ENCODE results near the gene CD200.

CD200 gene

GRCh38 chr3:112333002-112333380 lies at the start of gene CD200:
TSS of gene CD200 (plus strand) at chr3:112333156. CDS start at chr3:112333213, 57 bp downstream.
- DNase-seq, result peak; percentile 39

- DNase-seq, result no peak
Measured at GRCh38 chr3:112289011-112289410, 43.9 kb upstream of the CD200 start.

GRCh38 chr3:112293368-112294321 lies 39.3 kb upstream of the CD200 start, which contains the start of gene SLC9C1:
TSS of gene SLC9C1 (minus strand) at chr3:112294216. CDS start at chr3:112286791, 7,425 bp downstream.
- peak; percentile 66 for DNase-seq

GRCh38 chr3:112297714-112298113 lies 35.2 kb upstream of the CD200 start:
- no peak for DNase-seq

GRCh38 chr3:112298781-112299180 lies 34.2 kb upstream of the CD200 start:
- DNase-seq, result no peak

GRCh38 chr3:112302150-112302830 lies 30.7 kb upstream of the CD200 start:
- DNase-seq, result peak; percentile 4

GRCh38 chr3:112302881-112303763 lies 29.8 kb upstream of the CD200 start:
- DNase-seq, result peak; percentile 9

GRCh38 chr3:112303764-112304325 lies 29.1 kb upstream of the CD200 start:
- peak; percentile 30 for DNase-seq

GRCh38 chr3:112304611-112305010 lies 28.3 kb upstream of the CD200 start:
- no peak for DNase-seq

GRCh38 chr3:112306825-112307224 lies 26.1 kb upstream of the CD200 start:
- DNase-seq, result no peak

- no peak for DNase-seq
Measured at GRCh38 chr3:112307557-112307956, 25.4 kb upstream of the CD200 start.

GRCh38 chr3:112308151-112308911 lies 24.6 kb upstream of the CD200 start:
- DNase-seq, result peak; percentile 15

- DNase-seq, result no peak
Measured at GRCh38 chr3:112314649-112315048, 18.3 kb upstream of the CD200 start.

GRCh38 chr3:112315791-112316190 lies 17.2 kb upstream of the CD200 start:
- DNase-seq, result no peak

- no peak for DNase-seq
Measured at GRCh38 chr3:112319516-112320276, 13.3 kb upstream of the CD200 start.

- no peak for DNase-seq
Measured at GRCh38 chr3:112320691-112321090, 12.3 kb upstream of the CD200 start.

- no peak for DNase-seq
Measured at GRCh38 chr3:112321867-112322652, 10.9 kb upstream of the CD200 start.

- peak; percentile 55 for DNase-seq
Measured at GRCh38 chr3:112327371-112327951, 5.5 kb upstream of the CD200 start.

GRCh38 chr3:112331851-112332250 lies 1.1 kb upstream of the CD200 start:
- no peak for DNase-seq

All from fibroblast of skin of right quadriceps (primary cell).